HG03025 (cell line): Measurements from ENCODE around the gene OR8I2.
"Not testable (repeated sequence)": the region's sequence is repeated elsewhere in the genome, so short reads cannot be mapped to it uniquely, and the experiment has no call there.

Experiments used
- ATAC-seq: cut with Tn5 transposase; IDR thresholded peaks from one replicate; pipeline ENCODE4 v1.9.1; 2021; ENCODE audit warnings: mild to moderate bottlenecking, moderate library complexity; ENCODE audit not compliant: unreplicated experiment, low FRiP score

Gene OR8I2

GRCh38 chr11:56093008-56093407 lies at the start of gene OR8I2:
Gene OR8I2 (plus strand): TSS chr11:56093308. CDS start chr11:56093308, 0 bp downstream.
- ATAC-seq, result no peak

- ATAC-seq, result no peak
Observed at GRCh38 chr11:56045538-56045937, 47.6 kb upstream of the OR8I2 start.

DNA sequence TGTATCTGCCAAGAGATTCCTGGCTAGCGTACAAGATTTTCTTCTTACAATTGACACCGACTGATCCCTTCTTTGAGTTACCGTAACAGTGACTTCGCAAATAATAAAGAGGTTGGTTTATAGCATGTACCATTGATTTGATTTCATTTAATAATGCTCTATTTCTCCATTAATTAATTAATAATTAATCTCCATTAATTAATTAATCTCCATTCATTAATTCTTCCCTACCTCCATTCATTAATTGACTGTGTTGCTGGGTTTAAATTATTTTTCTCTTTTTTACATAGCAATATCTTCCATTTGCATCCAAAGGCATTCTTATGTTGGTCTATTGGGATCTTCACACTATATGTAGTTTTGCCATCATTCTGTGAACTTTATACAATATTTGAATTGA lies 44.6 kb upstream of the OR8I2 start:
- ATAC-seq, result no peak

GRCh38 chr11:56049487-56049886 lies 43.6 kb upstream of the OR8I2 start:
- ATAC-seq, result no peak

GRCh38 chr11:56056366-56056765 lies 36.7 kb upstream of the OR8I2 start:
- not testable (repeated sequence) for ATAC-seq

DNA sequence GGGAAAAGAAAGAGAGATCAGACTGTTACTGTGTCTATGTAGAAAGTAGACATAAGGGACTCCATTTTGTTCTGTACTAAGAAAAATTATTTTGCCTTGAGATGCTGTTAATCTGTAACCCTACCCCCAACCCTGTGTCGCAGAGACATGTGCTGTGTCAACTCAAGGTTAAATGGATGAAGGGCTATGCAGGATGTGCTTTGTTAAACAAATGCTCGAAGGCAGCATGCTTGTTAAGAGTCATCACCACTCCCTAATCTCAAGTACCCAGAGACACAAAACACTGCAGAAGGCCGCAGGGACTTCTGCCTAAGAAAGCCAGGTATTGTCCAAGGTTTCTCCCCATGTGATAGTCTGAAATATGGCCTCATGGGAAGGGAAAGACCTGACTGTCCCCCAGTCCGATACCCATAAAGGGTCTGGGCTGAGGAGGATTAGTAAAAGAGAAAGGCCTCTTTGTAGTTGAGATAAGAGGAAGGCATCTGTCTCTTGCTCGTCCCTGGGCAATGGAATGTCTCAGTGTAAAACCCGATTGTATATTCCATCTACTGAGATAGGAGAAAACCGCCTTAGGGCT lies 35.4 kb upstream of the OR8I2 start:
- not testable (repeated sequence) for ATAC-seq

- not testable (repeated sequence) for ATAC-seq
Observed at GRCh38 chr11:56058260-56058780, 34.8 kb upstream of the OR8I2 start.

GRCh38 chr11:56066980-56067379 lies 26.1 kb upstream of the OR8I2 start:
- ATAC-seq, result no peak

- no peak for ATAC-seq
Observed at GRCh38 chr11:56089697-56090096, 3.4 kb upstream of the OR8I2 start.

GRCh38 chr11:56103210-56103737 lies 10.2 kb downstream of the OR8I2 start, which contains the start of gene OR8H2:
Gene OR8H2 (plus strand): TSS chr11:56103687. CDS start chr11:56105043, 1,356 bp downstream.
- ATAC-seq, result no peak

GRCh38 chr11:56122073-56122472 lies 29.0 kb downstream of the OR8I2 start, which contains the start of gene OR8H3:
Gene OR8H3 (plus strand): TSS chr11:56122373. CDS start chr11:56122373, 0 bp downstream.
- ATAC-seq, result no peak

DNA sequence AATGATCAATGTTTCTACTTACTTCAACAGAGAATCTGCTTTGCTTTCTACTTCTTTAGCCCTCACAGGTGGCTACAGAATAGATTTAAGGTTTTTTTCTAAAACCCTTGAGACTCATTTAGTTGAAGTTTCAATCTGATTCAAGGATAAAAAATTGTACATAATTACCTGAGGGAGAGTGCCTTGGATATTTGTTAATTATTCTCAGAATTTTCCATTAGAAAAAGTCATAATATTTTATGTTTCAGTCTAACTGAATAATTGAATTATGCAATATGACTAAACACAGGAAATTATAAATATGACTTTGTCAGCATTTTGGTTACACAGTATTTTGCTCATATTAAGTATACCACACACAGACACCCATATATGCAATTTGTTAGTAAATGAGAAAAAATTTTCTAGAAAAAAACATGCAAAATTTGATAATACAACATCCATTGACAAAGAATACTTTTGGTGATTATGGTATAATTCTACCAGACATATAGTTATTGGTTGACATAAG lies 47.1 kb downstream of the OR8I2 start, which contains the start of gene OR8J3:
Gene OR8J3 (minus strand): TSS at position 51 of the 511 bp plus-strand sequence. CDS start 2,483 bp downstream, outside the sequence.
- ATAC-seq, result no peak

DNA sequence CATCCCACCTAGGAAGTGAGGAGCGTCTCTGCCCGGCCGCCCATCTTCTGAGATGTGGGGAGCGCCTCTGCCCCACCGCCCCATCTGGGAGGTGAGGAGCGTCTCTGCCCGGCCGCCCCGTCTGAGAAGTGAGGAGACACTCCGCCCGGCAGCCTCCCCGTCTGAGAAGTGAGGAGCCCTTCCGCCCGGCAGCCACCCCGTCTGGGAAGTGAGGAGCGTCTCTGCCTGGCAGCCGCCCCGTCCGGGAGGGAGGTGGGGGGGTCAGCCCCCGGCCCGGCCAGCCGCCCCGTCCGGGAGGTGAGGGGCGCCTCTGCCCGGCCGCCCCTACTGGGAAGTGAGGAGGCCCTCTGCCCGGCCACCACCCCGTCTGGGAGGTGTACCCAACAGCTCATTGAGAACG lies 50.6 kb downstream of the OR8I2 start:
- not testable (repeated sequence) for ATAC-seq
